Mesenchymal stem cell (in vitro differentiated cells and primary cell): ENCODE measurements around the gene BAHD1. TPM values are rescaled to one million over a fixed set of nuclear protein-coding genes. Genes with fewer than 3 reads are reported as not detected.

Experiments used
- DNase-seq: peaks from one replicate; pipeline ENCODE4 v3.0.0-alpha.2; 2013
- H2AFZ ChIP-seq: one replicate; pipeline ENCODE4 v1.6.1; 2013; ENCODE audit warnings: low read depth, mild to moderate bottlenecking, control low read depth, inconsistent platforms, low read length, moderate library complexity
- H2AK5ac ChIP-seq: 2 replicates; pipeline ENCODE4 v1.6.1; 2013; ENCODE audit warnings: low read length, moderate library complexity, mild to moderate bottlenecking, inconsistent platforms; ENCODE audit not compliant: severe bottlenecking
- H2BK120ac ChIP-seq: one replicate; pipeline ENCODE4 v1.6.1; 2013; ENCODE audit warnings: low read depth, mild to moderate bottlenecking, inconsistent platforms, low read length, moderate library complexity
- H2BK12ac ChIP-seq, 2 experiments: one replicate each; pipeline ENCODE4 v1.6.1; 2013; ENCODE audit warnings: inconsistent platforms in 2 of 2, low read length in 2 of 2, mild to moderate bottlenecking in 2 of 2, moderate library complexity in 2 of 2, control low read depth in 1 of 2
- H2BK15ac ChIP-seq: one replicate; pipeline ENCODE4 v1.6.1; 2013; ENCODE audit warnings: mild to moderate bottlenecking, low read depth, inconsistent platforms; ENCODE audit not compliant: poor library complexity, severe bottlenecking
- H2BK5ac ChIP-seq: 2 replicates; pipeline ENCODE4 v1.6.1; 2013; ENCODE audit warnings: low read depth, mild to moderate bottlenecking, low read length, control low read depth, inconsistent platforms; ENCODE audit not compliant: poor library complexity, severe bottlenecking
- H3K14ac ChIP-seq, 2 experiments: one replicate each; pipeline ENCODE4 v1.6.1; 2013; ENCODE audit warnings: inconsistent platforms in 2 of 2, low read length in 2 of 2, control low read depth in 1 of 2, mild to moderate bottlenecking in 1 of 2, moderate library complexity in 1 of 2
- H3K18ac ChIP-seq, 2 experiments: one replicate each; pipeline ENCODE4 v1.6.1; 2013; ENCODE audit warnings: inconsistent platforms in 2 of 2, low read length in 2 of 2, control low read depth in 1 of 2, low read depth in 1 of 2, mild to moderate bottlenecking in 1 of 2
- H3K23ac ChIP-seq, 2 experiments: one replicate each; pipeline ENCODE4 v1.6.1; 2013; ENCODE audit warnings: inconsistent platforms in 2 of 2, low read length in 2 of 2, mild to moderate bottlenecking in 2 of 2, moderate library complexity in 2 of 2, control low read depth in 1 of 2
- H3K27ac ChIP-seq: 2 replicates; pipeline ENCODE4 v1.5.1; 2013; ENCODE audit warnings: mild to moderate bottlenecking, moderate library complexity, low read length, control low read depth, inconsistent platforms; ENCODE audit not compliant: poor library complexity, severe bottlenecking
- H3K27me3 ChIP-seq, 2 experiments: 2 replicates each; pipeline versions ENCODE4 v1.6.1 to v1.7.0; 2013; ENCODE audit warnings: low read length in 2 of 2, mild to moderate bottlenecking in 2 of 2, moderate library complexity in 2 of 2, control low read depth in 1 of 2, inconsistent platforms in 1 of 2; ENCODE audit not compliant: control insufficient read depth in 1 of 2, insufficient read depth in 1 of 2
- H3K36me3 ChIP-seq, 2 experiments: 2 replicates each; pipeline versions ENCODE4 v1.6.1 to v1.7.0; 2013; ENCODE audit warnings: low read length in 2 of 2, control low read depth in 1 of 2, inconsistent platforms in 1 of 2, low read depth in 1 of 2, mild to moderate bottlenecking in 1 of 2; ENCODE audit not compliant: insufficient read depth in 2 of 2, control insufficient read depth in 1 of 2
- H3K4ac ChIP-seq, 2 experiments: one replicate each; pipeline ENCODE4 v1.6.1; 2013; ENCODE audit warnings: inconsistent platforms in 2 of 2, low read length in 2 of 2, mild to moderate bottlenecking in 2 of 2, moderate library complexity in 2 of 2, control low read depth in 1 of 2, low read depth in 1 of 2
- H3K4me1 ChIP-seq: 2 replicates; pipeline ENCODE4 v1.6.1; 2013; ENCODE audit warnings: low read depth, low read length, control low read depth; ENCODE audit not compliant: control insufficient read depth, insufficient read depth
- H3K4me2 ChIP-seq: 2 replicates; pipeline ENCODE4 v1.6.1; 2013; ENCODE audit warnings: low read length, mild to moderate bottlenecking, inconsistent platforms; ENCODE audit not compliant: poor library complexity, severe bottlenecking
- H3K4me3 ChIP-seq, 2 experiments: 2 replicates each; pipeline versions ENCODE4 v1.5.1 to v1.7.0; 2013; ENCODE audit warnings: low read length in 2 of 2, mild to moderate bottlenecking in 2 of 2, control low read depth in 1 of 2, low read depth in 1 of 2; ENCODE audit not compliant: insufficient read depth in 1 of 2
- H3K79me1 ChIP-seq: replicated peaks from 2 replicates; pipeline ENCODE4 v1.6.1; 2013; ENCODE audit warnings: mild to moderate bottlenecking, control low read depth, low read length, inconsistent platforms; ENCODE audit not compliant: poor library complexity, severe bottlenecking
- H3K9ac ChIP-seq: 2 replicates; pipeline ENCODE4 v1.7.0; 2013; ENCODE audit warnings: mild to moderate bottlenecking, low read length, moderate library complexity
- H3K9me3 ChIP-seq: 2 replicates; pipeline ENCODE4 v1.7.0; 2013; ENCODE audit warnings: mild to moderate bottlenecking, low read length; ENCODE audit not compliant: control insufficient read depth
- H4K8ac ChIP-seq: one replicate; pipeline ENCODE4 v1.6.1; 2013; ENCODE audit warnings: inconsistent platforms, mild to moderate bottlenecking, low read length, moderate library complexity
- H4K91ac ChIP-seq: one replicate; pipeline ENCODE4 v1.6.1; 2013; ENCODE audit warnings: mild to moderate bottlenecking, low read length, inconsistent platforms
- WGBS: methylation state at CpG from one replicate; pipeline ENCODE4 v1.1.7; 2013; ENCODE audit warnings: mixed read lengths; 5-methylcytosine and 5-hydroxymethylcytosine counted together
- polyA plus RNA-seq, 2 experiments: library from polyadenylated mRNA; stranded (reverse); fragments of 200-250 nt; gene quantifications; one replicate each; pipeline ENCODE4 v1.2.3, GENCODE V29; 2013

BAHD1 gene
- 14.7 TPM for polyA plus RNA-seq (2013, experiment 1 of 2)
- 14.4 TPM for polyA plus RNA-seq (2013, experiment 2 of 2)

- peak within 1 kb of the TSS; percentile 51 to 92 for H2BK12ac ChIP-seq
- peak within 1 kb of the TSS in 1 of 2 experiments; percentile 95 for H3K23ac ChIP-seq
- H4K8ac ChIP-seq = peak within 1 kb of the TSS; percentile 79
- peaks cover 31 to 43% of the 10 kb centered on the region in 2 experiments for H3K27me3 ChIP-seq
- peak within 1 kb of the TSS; percentile 43 for H2AFZ ChIP-seq
- no peak within 1 kb of the TSS for H2AK5ac ChIP-seq
- H3K9me3 ChIP-seq = no peaks in the 10 kb centered on the region
- peak within 1 kb of the TSS; percentile 99 for H2BK15ac ChIP-seq
- peak within 1 kb of the TSS; percentile 100 for H3K4me2 ChIP-seq
- H3K4ac ChIP-seq = peak within 1 kb of the TSS; percentile 62 to 84
- peak within 1 kb of the TSS; percentile 74 for H2BK120ac ChIP-seq
- H3K36me3 ChIP-seq = peaks cover 0 to 3% of the 10 kb centered on the region in 2 experiments
- peak within 1 kb of the TSS; percentile 90 to 94 for H3K4me3 ChIP-seq
- DNase-seq = peak; percentile 95
- H3K9ac ChIP-seq = peak within 1 kb of the TSS; percentile 83
- peak within 1 kb of the TSS; percentile 52 for H4K91ac ChIP-seq
- H3K18ac ChIP-seq = peak within 1 kb of the TSS; percentile 81 to 82
- H2BK5ac ChIP-seq = no peak within 1 kb of the TSS
- H3K27ac ChIP-seq = peak within 1 kb of the TSS; percentile 5
- WGBS = 0% methylated on average over 23 of the region's 119 CpGs
- peak within 1 kb of the TSS; percentile 18 to 79 for H3K14ac ChIP-seq
- peaks cover 10% of the 10 kb centered on the region for H3K79me1 ChIP-seq
- H3K4me1 ChIP-seq = peaks cover 32% of the 10 kb centered on the region
These were observed at the start of gene BAHD1 for GRCh38 chr15:40440743-40441564. Gene BAHD1 (plus strand): TSS chr15:40440953. CDS start chr15:40458465, 17,512 bp downstream.

GRCh38 chr15:40392986-40393948 is 47.5 kb upstream of the BAHD1 start:
- Histone ChIP-seq H3K4me2 (no peak overlapping the region), H3K4me1 (no peaks in the 10 kb centered on the region), H3K9ac (no peak overlapping the region), H2BK120ac (no peak overlapping the region), H3K23ac (no peak overlapping the region), H3K4me3 (no peak overlapping the region), H3K4ac (no peak overlapping the region), H2BK15ac (no peak overlapping the region), H2AK5ac (no peak overlapping the region), H2AFZ (no peak overlapping the region), H4K91ac (no peak overlapping the region), H3K14ac (no peak overlapping the region), H3K27ac (no peak overlapping the region), H3K18ac (no peak overlapping the region), H3K79me1 (peaks cover 2% of the 10 kb centered on the region), H3K27me3 (no peaks in the 10 kb centered on the region), H3K36me3 (peaks cover 20 to 55% of the 10 kb centered on the region in 2 experiments), H4K8ac (no peak overlapping the region), H2BK12ac (no peak overlapping the region), H3K9me3 (no peaks in the 10 kb centered on the region), H2BK5ac (no peak overlapping the region)
- peak; percentile 17 for DNase-seq
- 100% methylated on average over 3 of the region's 4 CpGs for WGBS

DNA sequence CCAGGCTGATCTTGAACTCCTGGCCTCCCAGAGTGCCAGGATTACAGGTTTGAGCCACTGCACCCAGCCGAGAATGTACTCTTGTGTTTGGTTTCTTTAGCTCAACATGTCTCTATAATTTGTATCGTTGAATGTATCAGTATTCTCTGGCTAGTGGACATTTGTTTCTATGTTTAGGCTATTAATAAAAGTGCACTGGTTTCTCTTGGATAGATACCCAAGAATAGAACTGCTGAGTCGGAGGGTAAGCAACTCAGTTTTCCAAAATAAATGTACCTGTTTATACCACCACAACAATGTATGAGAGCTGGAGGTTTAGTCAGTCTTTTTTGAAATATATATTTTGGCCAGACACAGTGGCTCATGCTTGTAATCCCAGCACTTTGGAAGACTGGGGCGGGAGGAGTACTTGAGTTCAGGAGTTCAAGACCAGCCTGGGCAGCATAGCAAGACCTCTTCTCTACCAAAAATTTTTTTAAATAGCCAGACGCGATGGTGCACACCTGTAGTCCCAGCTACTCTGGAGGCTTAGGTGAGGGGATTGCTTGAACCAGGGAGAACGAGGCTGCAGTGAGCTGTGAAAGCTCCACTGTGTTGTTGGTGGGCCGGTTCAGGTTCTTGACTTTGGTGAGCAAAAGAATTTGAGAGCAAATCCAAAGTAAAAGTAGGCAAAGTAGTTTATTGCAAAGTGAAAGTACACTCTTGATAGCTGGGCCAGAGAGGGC is 42.9 kb upstream of the BAHD1 start:
- H3K9me3 ChIP-seq = no peaks in the 10 kb centered on the region
- no peaks in the 10 kb centered on the region for H3K79me1 ChIP-seq
- no peak overlapping the region for H4K8ac ChIP-seq
- peaks cover 2 to 19% of the 10 kb centered on the region in 2 experiments for H3K36me3 ChIP-seq
- H4K91ac ChIP-seq = no peak overlapping the region
- H3K23ac ChIP-seq = no peak overlapping the region
- H3K4me1 ChIP-seq = no peaks in the 10 kb centered on the region
- H2BK15ac ChIP-seq = no peak overlapping the region
- H3K4ac ChIP-seq = no peak overlapping the region
- no peak overlapping the region for H3K9ac ChIP-seq
- no peak overlapping the region for H3K18ac ChIP-seq
- H3K14ac ChIP-seq = no peak overlapping the region
- no peaks in the 10 kb centered on the region for H3K27me3 ChIP-seq
- no peak overlapping the region for H2BK12ac ChIP-seq
- no peak overlapping the region for H3K27ac ChIP-seq
- no peak overlapping the region for H2AFZ ChIP-seq
- H3K4me3 ChIP-seq = no peak overlapping the region
- H2BK5ac ChIP-seq = no peak overlapping the region
- no peak for DNase-seq
- no peak overlapping the region for H2AK5ac ChIP-seq
- no peak overlapping the region for H2BK120ac ChIP-seq
- no peak overlapping the region for H3K4me2 ChIP-seq
- WGBS = 89% methylated on average over 7 of the region's 8 CpGs
